Activated T-cell treated with anti-CD3 and anti-CD28 coated beads, Interleukin-2, amount 50 U/mL, for 1 hour (primary cell): Measurements from ENCODE around the gene COL19A1.

Experiments used
- DNase-seq: peaks from one replicate; pipeline ENCODE4 v3.0.0-alpha.2; 2020

Gene COL19A1

DNA sequence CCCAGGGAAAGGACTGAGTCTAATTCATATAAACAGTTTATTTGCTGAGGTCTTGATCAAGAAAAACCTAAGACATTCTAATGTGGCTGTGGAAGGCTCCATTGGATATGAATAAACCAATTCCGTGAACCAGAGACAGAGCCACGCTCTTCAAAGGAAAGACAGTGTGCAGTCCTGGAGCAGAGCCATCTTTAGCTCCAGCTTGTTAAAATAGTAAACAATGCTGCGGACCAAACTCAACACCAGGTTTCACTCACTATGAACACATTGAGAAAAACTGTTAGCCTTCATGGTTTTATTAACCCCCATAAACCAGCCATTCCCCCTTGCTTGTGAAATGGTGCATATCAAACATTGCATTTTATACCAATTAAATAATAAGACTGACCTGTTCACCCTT is 374.7 kb downstream of the COL19A1 start:
- DNase-seq, result no peak

DNA sequence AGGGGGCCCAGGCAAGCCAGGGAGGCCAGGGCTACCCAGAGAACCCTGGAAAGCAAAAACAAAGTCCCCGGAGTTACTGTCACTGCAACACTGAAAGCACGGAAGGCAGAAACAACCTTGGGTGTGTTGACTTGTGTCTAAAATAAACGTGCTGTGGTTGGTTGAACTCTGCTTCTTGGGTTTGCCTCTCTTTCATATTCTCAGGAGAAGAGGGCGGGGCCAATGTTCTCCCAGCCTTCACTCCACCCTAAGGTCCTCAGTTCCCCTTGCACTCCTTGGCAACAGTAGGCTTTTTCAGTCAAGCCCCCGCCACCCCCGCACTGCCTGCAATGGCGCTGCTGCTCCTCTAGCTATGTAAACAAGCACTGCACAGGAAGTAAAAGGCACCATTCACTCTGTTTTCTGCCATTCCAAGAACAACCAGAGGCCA is 375.6 kb downstream of the COL19A1 start:
- no peak for DNase-seq

DNA sequence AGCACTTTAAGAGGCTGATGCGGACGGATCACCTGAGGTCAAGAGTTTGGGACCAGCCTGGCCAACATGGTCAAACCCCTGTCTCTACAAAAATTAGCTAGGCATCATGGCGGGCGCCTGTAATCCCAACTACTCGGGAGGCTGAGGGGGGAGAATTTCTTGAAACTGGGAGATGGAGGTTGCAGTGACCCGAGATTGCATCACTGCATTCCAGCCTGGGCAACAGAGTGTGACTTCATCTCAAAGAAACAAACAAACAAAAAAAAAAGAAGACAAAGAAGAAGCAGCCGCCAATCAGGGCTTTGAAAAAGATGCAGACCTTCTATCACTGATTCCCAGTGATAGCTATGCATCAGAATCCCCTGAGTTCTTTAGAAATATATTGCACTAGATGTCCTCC is 379.8 kb downstream of the COL19A1 start:
- no peak for DNase-seq

DNA sequence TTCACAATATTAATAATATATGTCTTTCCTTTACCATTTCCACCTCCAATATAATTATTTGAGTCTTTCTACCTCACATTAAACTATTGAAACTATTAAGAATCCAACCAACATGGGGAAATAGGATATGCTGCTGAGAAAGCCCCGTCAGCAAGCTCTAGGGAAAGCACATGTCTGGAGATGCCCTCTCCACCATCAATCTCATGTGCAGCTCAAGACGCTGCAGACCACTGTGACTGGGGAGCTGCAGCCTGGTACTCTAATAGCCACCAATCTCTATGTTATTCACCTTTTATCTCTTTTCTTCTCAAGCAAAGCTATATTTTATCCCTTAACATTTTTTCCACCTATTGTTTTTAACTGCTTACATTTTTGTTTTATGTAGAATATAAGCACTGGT is 386.2 kb downstream of the COL19A1 start:
- no peak for DNase-seq

DNA sequence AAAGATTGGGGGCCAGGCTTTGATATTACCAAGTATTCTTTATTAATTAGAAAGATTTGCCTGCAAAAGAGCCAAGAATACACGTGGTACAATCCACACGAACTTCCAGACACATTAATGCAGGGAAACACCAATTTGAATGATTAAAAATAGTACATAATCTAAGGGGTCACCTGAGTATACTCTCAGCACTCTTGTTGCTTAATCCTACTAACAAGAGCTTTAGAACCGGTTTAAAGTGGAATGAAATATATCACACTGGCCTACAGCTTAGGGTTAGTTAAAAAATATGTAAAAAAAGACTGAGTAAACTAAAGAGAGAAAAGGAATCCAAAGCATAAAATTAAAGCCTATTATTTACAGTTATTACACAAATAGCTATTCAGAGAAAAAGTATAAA is 387.6 kb downstream of the COL19A1 start:
- no peak for DNase-seq

DNA sequence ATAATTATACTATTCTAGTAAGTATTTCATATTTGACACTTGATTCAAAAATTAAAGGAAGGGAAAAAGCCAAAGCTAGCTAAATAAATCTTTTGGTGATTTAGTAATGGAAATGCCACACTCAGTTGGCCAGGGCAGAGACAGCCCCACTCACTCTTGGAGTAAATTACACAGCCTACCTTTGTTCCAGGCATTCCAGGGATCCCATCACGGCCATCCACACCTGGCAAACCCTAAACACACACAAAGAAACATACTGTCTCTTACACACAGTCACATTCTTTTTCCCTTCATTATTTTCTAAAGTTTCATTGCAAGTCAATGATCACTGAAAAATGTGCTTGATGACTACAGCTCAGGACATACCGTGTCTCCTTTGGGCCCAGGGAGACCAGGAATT is 388.4 kb downstream of the COL19A1 start:
- no peak for DNase-seq

DNA sequence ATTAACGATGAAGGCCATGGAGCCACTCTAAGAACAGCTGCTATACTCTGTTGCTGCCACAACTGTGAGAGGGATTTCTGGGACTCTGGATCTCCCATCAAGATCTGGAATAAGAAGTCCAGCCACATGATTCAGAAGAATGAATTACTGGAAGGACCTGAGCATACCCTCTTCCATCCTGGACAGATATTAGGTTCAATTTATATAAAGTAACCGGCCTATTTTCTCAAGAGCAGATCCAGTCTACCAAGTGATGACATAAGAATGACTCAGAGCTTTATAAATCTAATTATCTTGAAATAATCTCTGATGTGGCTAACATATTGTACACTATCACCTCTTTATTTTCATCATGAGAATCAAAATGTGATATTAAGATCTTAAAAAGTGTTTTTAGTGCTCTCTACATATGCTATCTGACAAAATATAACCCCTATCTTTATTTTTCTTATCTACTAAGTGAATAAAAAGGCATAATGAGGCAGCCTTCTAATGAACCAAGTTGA is 391.5 kb downstream of the COL19A1 start:
- DNase-seq, result no peak

DNA sequence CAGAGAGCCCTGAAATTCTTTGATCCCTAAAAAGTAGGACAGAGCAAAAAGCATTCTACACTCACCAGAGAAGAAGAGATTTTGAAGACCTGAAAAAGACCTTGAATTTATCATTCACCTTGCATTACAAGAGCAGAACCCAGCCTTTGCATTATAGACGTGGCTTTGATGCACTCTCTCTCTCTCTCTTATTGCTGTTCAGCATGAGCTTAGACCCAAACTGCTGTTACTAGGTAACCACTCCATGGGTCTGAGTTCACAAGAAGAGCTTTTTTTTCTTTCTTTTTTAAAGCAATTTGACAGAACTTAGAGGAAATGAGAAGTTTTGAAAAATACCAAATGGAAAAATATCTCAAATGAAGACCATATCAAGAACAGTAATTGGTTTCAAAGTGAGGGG is 392.1 kb downstream of the COL19A1 start:
- DNase-seq, result no peak
